ENCODE results near the gene TRIM72. TPM values are rescaled to one million over a fixed set of nuclear protein-coding genes. Genes with fewer than 3 reads are reported as not detected.

The TRIM72 gene
- total RNA-seq, 2 donors from 2014 or later, result not detected

DNA sequence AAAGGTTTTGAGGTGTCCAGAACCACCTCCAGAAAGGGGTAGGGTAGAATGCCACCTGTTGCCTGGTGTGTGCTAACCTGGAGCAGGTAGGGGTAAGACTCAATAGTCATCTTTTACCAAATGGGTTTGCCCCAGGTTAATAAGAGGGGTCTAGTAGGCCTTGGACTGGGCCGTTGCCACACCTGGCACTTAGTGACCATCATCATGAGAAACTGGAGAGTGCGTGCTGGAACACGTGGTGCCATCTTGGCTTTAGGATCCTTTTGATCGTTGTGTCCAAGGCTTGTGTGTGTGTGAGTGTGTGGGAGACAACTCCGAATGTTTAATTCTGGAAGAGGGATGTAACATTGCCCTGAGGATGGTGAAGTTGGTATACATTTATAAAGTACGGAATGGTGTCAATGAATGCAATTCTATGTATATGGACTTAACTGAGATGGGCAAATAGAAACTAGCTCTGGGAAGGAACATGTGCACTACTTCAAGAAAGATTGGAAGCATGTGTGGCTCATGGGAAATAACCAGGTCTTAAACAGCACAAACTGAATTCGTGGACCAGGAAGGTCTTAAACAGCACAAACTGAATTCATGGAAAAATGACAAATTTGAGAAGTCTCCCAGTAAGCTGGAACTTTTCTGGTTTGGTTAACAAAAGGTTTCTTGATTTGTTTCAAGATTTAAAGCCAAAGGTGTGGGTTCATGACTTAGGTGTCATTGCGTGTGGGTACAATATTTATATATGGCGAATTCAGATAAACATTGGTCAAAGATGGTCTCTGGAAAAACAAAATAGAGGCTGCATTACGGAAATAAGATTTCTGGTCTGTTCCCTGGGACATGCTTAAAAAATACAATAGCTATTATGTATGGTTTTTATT is 26.8 kb upstream of the TRIM72 start:
- no peak overlapping the region for H3K27ac ChIP-seq
- H3K4me1 ChIP-seq, result peaks cover 17% of the 10 kb centered on the region
- H3K4me3 ChIP-seq, result no peak overlapping the region
- peaks cover 27 to 66% of the 10 kb centered on the region in 2 donors for H3K36me3 ChIP-seq (replicated peaks in 1 of 2; ENCODE audit: insufficient read depth in 1 of 2, low read depth in 2 of 2)
- no peak for DNase-seq
- WGBS, 2 donors, result 83 to 85% methylated on average over 10 of the region's 10 CpGs
- H3K27me3 ChIP-seq, result no peaks in the 10 kb centered on the region
- intact Hi-C loops (cut with DNase I), result no loop called here
- TF ChIP-seq, protein P1, sequence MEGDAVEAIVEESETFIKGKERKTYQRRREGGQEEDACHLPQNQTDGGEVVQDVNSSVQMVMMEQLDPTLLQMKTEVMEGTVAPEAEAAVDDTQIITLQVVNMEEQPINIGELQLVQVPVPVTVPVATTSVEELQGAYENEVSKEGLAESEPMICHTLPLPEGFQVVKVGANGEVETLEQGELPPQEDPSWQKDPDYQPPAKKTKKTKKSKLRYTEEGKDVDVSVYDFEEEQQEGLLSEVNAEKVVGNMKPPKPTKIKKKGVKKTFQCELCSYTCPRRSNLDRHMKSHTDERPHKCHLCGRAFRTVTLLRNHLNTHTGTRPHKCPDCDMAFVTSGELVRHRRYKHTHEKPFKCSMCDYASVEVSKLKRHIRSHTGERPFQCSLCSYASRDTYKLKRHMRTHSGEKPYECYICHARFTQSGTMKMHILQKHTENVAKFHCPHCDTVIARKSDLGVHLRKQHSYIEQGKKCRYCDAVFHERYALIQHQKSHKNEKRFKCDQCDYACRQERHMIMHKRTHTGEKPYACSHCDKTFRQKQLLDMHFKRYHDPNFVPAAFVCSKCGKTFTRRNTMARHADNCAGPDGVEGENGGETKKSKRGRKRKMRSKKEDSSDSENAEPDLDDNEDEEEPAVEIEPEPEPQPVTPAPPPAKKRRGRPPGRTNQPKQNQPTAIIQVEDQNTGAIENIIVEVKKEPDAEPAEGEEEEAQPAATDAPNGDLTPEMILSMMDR (IDR thresholded peaks at IDR 0.05), result no peak
- TF ChIP-seq POLR2A (IDR thresholded peaks at IDR 0.05), result no peak
- H3K9me3 ChIP-seq, result no peaks in the 10 kb centered on the region
- ATAC-seq, result no peak

GRCh38 chr16:31187808-31188189 is 26.1 kb upstream of the TRIM72 start:
- intact Hi-C loops (cut with DNase I), result no loop called here
- no peak overlapping the region for H3K27ac ChIP-seq
- H3K4me1 ChIP-seq, result peaks cover 11% of the 10 kb centered on the region
- H3K4me3 ChIP-seq, result no peak overlapping the region
- H3K9me3 ChIP-seq, result no peaks in the 10 kb centered on the region
- ATAC-seq, result no peak
- TF ChIP-seq, protein P1 (IDR thresholded peaks at IDR 0.05), result no peak
- TF ChIP-seq POLR2A (IDR thresholded peaks at IDR 0.05), result no peak
- WGBS, 2 donors, result 77 to 92% methylated on average over 7 to 8 of the region's 8 CpGs
- no peak for DNase-seq
- peaks cover 27 to 73% of the 10 kb centered on the region in 2 donors for H3K36me3 ChIP-seq (replicated peaks in 1 of 2; ENCODE audit: insufficient read depth in 1 of 2, low read depth in 2 of 2)
- no peaks in the 10 kb centered on the region for H3K27me3 ChIP-seq

DNA sequence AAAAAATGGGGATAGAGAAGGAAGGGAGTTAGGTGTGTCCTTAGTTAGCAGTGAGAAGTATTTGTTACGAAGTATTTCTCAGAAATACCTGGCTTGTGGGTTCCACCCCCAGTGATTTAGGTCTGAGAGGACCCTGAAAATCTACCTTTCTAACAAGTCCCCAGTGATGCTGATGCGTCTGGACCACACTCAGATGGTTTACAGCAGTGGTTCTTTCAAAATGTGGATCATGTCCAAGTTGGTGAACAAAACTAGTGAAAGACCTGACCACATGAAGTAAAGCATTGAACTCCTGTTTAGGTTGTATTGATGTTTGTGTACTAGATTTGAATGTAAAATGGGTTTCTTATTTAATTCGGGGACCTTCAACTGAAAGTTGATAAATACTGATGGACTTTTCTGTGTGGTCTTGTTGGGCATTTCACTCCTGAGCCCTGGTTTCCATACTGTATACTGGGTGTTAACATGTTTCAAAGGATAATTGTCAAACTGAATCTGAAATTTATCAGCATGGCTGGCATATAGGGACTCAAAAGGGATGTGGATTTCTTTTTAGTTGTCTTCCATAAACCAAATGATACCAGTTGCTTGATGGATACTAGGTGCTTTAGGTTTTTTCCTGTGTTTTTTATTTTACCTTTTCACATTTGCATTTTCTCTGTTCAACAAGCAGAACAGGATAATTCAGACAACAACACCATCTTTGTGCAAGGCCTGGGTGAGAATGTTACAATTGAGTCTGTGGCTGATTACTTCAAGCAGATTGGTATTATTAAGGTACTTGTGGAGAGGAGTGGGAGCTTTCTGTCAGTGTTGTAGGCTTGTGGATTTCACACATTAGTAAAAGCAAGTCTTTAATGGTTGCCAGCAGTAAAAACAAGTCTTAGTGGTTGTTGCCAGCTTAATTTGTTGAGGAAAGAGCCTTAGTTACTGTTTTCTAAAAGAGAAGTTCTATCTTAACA is 25.2 kb upstream of the TRIM72 start:
- H3K27me3 ChIP-seq, result no peaks in the 10 kb centered on the region
- WGBS, 2 donors, result 76 to 90% methylated on average over 3 of the region's 3 CpGs
- no peak overlapping the region for H3K4me3 ChIP-seq
- ATAC-seq (no peak), DNase-seq (no peak)
- no peak for TF ChIP-seq POLR2A (IDR thresholded peaks at IDR 0.05)
- TF ChIP-seq, protein P1 (IDR thresholded peaks at IDR 0.05), result no peak
- H3K36me3 ChIP-seq (replicated peaks in 1 of 2; ENCODE audit: insufficient read depth in 1 of 2, low read depth in 2 of 2), result peaks cover 27 to 79% of the 10 kb centered on the region in 2 donors
- intact Hi-C loops (cut with DNase I), result no loop called here
- H3K4me1 ChIP-seq, result peaks cover 3% of the 10 kb centered on the region
- no peaks in the 10 kb centered on the region for H3K9me3 ChIP-seq
- no peak overlapping the region for H3K27ac ChIP-seq

- no peak for ATAC-seq
- WGBS, 2 donors, result 81 to 83% methylated on average over 2 of the region's 2 CpGs
- no peak overlapping the region for H3K27ac ChIP-seq
These were observed 24.5 kb upstream of the TRIM72 start for GRCh38 chr16:31189412-31189778.

More at GRCh38 chr16:31189412-31189778, 24.5 kb upstream of the TRIM72 start:
- intact Hi-C loops (cut with DNase I), result no loop called here
- Histone ChIP-seq H3K4me3 (no peak overlapping the region), H3K27me3 (no peaks in the 10 kb centered on the region), H3K9me3 (no peaks in the 10 kb centered on the region), H3K4me1 (no peaks in the 10 kb centered on the region), H3K36me3 (replicated peaks in 1 of 2; ENCODE audit: insufficient read depth in 1 of 2, low read depth in 2 of 2) (peaks cover 27 to 78% of the 10 kb centered on the region in 2 donors)
- TF ChIP-seq, protein P1 (IDR thresholded peaks at IDR 0.05), result no peak
- no peak for TF ChIP-seq POLR2A (IDR thresholded peaks at IDR 0.05)
- no peak for DNase-seq
